Superior temporal gyrus (tissue), 1 donor: ENCODE measurements around the gene UTP25.
"Not testable (repeated sequence)": the region's sequence is repeated elsewhere in the genome, so short reads cannot be mapped to it uniquely, and the experiment has no call there.

Experiments used
- DNase-seq: peaks from one replicate; pipeline ENCODE4 v3.0.0-alpha.2; 2016; ENCODE audit errors: extremely low spot score

The UTP25 gene

GRCh38 chr1:209871430-209871829 lies 43.7 kb downstream of the UTP25 start:
- DNase-seq = no peak

- no peak for DNase-seq
These were observed 45.5 kb downstream of the UTP25 start for GRCh38 chr1:209873067-209873799.

GRCh38 chr1:209875515-209875914 lies 47.7 kb downstream of the UTP25 start:
- peak; percentile 79 for DNase-seq

GRCh38 chr1:209876078-209876800 lies 48.5 kb downstream of the UTP25 start:
- DNase-seq = peak; percentile 39

- DNase-seq = no peak
These were observed 49.5 kb downstream of the UTP25 start for GRCh38 chr1:209877087-209877764.

GRCh38 chr1:209878964-209879363 lies 51.2 kb downstream of the UTP25 start:
- DNase-seq = peak; percentile 73

GRCh38 chr1:209879539-209879938 lies 51.8 kb downstream of the UTP25 start:
- peak; percentile 92 for DNase-seq

GRCh38 chr1:209880031-209880430 lies 52.3 kb downstream of the UTP25 start:
- DNase-seq = no peak

GRCh38 chr1:209881619-209882018 lies 53.8 kb downstream of the UTP25 start:
- DNase-seq = no peak

GRCh38 chr1:209882286-209882685 lies 54.5 kb downstream of the UTP25 start:
- no peak for DNase-seq

GRCh38 chr1:209882942-209883340 lies 55.2 kb downstream of the UTP25 start:
- DNase-seq = no peak

- DNase-seq = peak; percentile 73
These were observed 55.7 kb downstream of the UTP25 start for GRCh38 chr1:209883341-209883971.

- DNase-seq = no peak
These were observed 56.5 kb downstream of the UTP25 start for GRCh38 chr1:209884249-209884648.

- peak; percentile 67 for DNase-seq
These were observed 56.9 kb downstream of the UTP25 start for GRCh38 chr1:209884665-209885117.

- no peak for DNase-seq
These were observed 57.8 kb downstream of the UTP25 start for GRCh38 chr1:209885403-209886218.

GRCh38 chr1:209886219-209886536 lies 58.4 kb downstream of the UTP25 start:
- DNase-seq = peak; percentile 52

GRCh38 chr1:209888291-209889076 lies 60.7 kb downstream of the UTP25 start:
- not testable (repeated sequence) for DNase-seq

- DNase-seq = no peak
These were observed 61.3 kb downstream of the UTP25 start for GRCh38 chr1:209889077-209889418.

GRCh38 chr1:209890641-209891330 lies 63.0 kb downstream of the UTP25 start:
- no peak for DNase-seq

- DNase-seq = no peak
These were observed 66.0 kb downstream of the UTP25 start for GRCh38 chr1:209893751-209894150.
